Measurements from ENCODE around the gene GAS7. TPM values are rescaled to one million over a fixed set of nuclear protein-coding genes. Genes with fewer than 3 reads are reported as not detected.

GAS7 gene
- total RNA-seq, 1 experiment from 2014 or later, result 4.1 TPM

- TF ChIP-seq, protein P1, sequence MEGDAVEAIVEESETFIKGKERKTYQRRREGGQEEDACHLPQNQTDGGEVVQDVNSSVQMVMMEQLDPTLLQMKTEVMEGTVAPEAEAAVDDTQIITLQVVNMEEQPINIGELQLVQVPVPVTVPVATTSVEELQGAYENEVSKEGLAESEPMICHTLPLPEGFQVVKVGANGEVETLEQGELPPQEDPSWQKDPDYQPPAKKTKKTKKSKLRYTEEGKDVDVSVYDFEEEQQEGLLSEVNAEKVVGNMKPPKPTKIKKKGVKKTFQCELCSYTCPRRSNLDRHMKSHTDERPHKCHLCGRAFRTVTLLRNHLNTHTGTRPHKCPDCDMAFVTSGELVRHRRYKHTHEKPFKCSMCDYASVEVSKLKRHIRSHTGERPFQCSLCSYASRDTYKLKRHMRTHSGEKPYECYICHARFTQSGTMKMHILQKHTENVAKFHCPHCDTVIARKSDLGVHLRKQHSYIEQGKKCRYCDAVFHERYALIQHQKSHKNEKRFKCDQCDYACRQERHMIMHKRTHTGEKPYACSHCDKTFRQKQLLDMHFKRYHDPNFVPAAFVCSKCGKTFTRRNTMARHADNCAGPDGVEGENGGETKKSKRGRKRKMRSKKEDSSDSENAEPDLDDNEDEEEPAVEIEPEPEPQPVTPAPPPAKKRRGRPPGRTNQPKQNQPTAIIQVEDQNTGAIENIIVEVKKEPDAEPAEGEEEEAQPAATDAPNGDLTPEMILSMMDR (IDR thresholded peaks at IDR 0.05 in 2 of 3, conservative IDR thresholded peaks at IDR 0.05 in 1 of 3; ENCODE audit: borderline replicate concordance in 1 of 3, insufficient read depth in 1 of 3, low read depth in 2 of 3, low read length in 2 of 3), result no peak
- TF ChIP-seq TCF7L2 (IDR thresholded peaks at IDR 0.05; ENCODE audit: borderline replicate concordance, extremely low read depth, insufficient read depth, insufficient read length) (no peak), ELF1 (IDR thresholded peaks at IDR 0.05; ENCODE audit: borderline replicate concordance, low read depth) (no peak), ZNF274 (IDR thresholded peaks at IDR 0.05; ENCODE audit: low read depth, low read length) (no peak), SRF (IDR thresholded peaks at IDR 0.05; ENCODE audit: low read depth) (no peak)
These were observed 221.2 kb downstream of the GAS7 start (continued) for GRCh38 chr17:9977180-9977575.

GRCh38 chr17:9976283-9977179 lies 221.9 kb downstream of the GAS7 start:
- intact Hi-C loops (cut with micrococcal nuclease), result no loop called here
- BruUV-seq (replicated peaks), result no TSS peak
- Histone ChIP-seq H3K9me2 (ENCODE audit: insufficient read depth) (no peaks in the 10 kb centered on the region), H3K4me3 (replicated peaks in 1 of 2; ENCODE audit: low read depth in 1 of 2, low read length in 2 of 2) (no peak overlapping the region), H3K79me2 (ENCODE audit: insufficient read depth, low read length) (no peaks in the 10 kb centered on the region), H2AFZ (ENCODE audit: low read depth, low read length, poor library complexity, severe bottlenecking) (no peak overlapping the region), H3K27me3 (ENCODE audit: insufficient read depth, low read length) (no peaks in the 10 kb centered on the region), H3K9ac (ENCODE audit: low read length) (no peak overlapping the region), H3K4me1 (ENCODE audit: control insufficient read depth in 1 of 2, insufficient read depth in 2 of 2, low read length in 2 of 2) (peaks cover 8% of the 10 kb centered on the region in 2 experiments), H4K20me1 (ENCODE audit: insufficient read depth) (no peaks in the 10 kb centered on the region), H3K4me2 (ENCODE audit: low read length) (no peak overlapping the region), H3K36me3 (ENCODE audit: control insufficient read depth in 1 of 2, insufficient read depth in 2 of 2, low read length in 2 of 2) (no peaks in the 10 kb centered on the region), H3K9me3 (ENCODE audit: control insufficient read depth in 1 of 2, insufficient read depth in 1 of 2, low read depth in 1 of 2, low read length in 2 of 2) (no peaks in the 10 kb centered on the region), H3K27ac (ENCODE audit: low read depth, low read length) (no peak overlapping the region)
- CTCF ChIA-PET, result no interaction called here
- RAD21 ChIA-PET (ENCODE audit: low non-redundant PET in 1 of 2, low total read pairs in 2 of 2, uncharacterized antibody in 2 of 2, unreplicated experiment in 2 of 2), result no interaction called here
- POLR2A ChIA-PET, result interaction anchor here (1.1 kb wide), 1 partner anchor 9 kb away, joined by 3 read pairs; no protein-coding TSS in a partner anchor
- DNase-seq (ENCODE audit: low read depth, low spot score) (no peak), ATAC-seq (no peak)
- TF ChIP-seq SP1 (IDR thresholded peaks at IDR 0.05; ENCODE audit: low read depth) (no peak), YY1 (IDR thresholded peaks at IDR 0.05; ENCODE audit: extremely low read depth, insufficient replicate concordance, low read depth, low read length) (no peak), ZFX (IDR thresholded peaks at IDR 0.05) (no peak), FOSL1 (IDR thresholded peaks at IDR 0.05; ENCODE audit: low read depth) (no peak), ZNF274 (IDR thresholded peaks at IDR 0.05; ENCODE audit: low read depth, low read length) (no peak), RAD21 (IDR thresholded peaks at IDR 0.05; ENCODE audit: low read depth) (no peak), POLR2AphosphoS5 (IDR thresholded peaks at IDR 0.05; ENCODE audit: low read depth, low read length) (no peak), EGR1 (IDR thresholded peaks at IDR 0.05; ENCODE audit: low read depth) (no peak), CEBPB (IDR thresholded peaks at IDR 0.05; ENCODE audit: low read depth) (no peak), SRF (IDR thresholded peaks at IDR 0.05; ENCODE audit: low read depth) (no peak), EZH2 (IDR thresholded peaks at IDR 0.05) (no peak), CBX3 (IDR thresholded peaks at IDR 0.05; ENCODE audit: low read depth) (no peak), TCF7L2 (IDR thresholded peaks at IDR 0.05; ENCODE audit: borderline replicate concordance, extremely low read depth, insufficient read depth, insufficient read length) (no peak), JUND (IDR thresholded peaks at IDR 0.05) (no peak), SIN3A (IDR thresholded peaks at IDR 0.05; ENCODE audit: low read depth) (no peak), EZH2phosphoT487 (IDR thresholded peaks at IDR 0.05; ENCODE audit: borderline replicate concordance) (no peak)
- TF ChIP-seq, protein P1 (IDR thresholded peaks at IDR 0.05 in 2 of 3, conservative IDR thresholded peaks at IDR 0.05 in 1 of 3; ENCODE audit: borderline replicate concordance in 1 of 3, insufficient read depth in 1 of 3, low read depth in 2 of 3, low read length in 2 of 3), result no peak
- TF ChIP-seq, protein P2, sequence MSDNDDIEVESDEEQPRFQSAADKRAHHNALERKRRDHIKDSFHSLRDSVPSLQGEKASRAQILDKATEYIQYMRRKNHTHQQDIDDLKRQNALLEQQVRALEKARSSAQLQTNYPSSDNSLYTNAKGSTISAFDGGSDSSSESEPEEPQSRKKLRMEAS (IDR thresholded peaks at IDR 0.05), result no peak

Measured in HCT116 (cell line).